Measurements from ENCODE around the gene NARF.

GRCh38 chr17:82491533-82491932 is 33.0 kb downstream of the NARF start:
- TF ChIP-seq CTCF (optimal IDR thresholded peaks at IDR 0.05 in 1 of 3, IDR thresholded peaks at IDR 0.05 in 1 of 3, conservative IDR thresholded peaks at IDR 0.05 in 1 of 3; ENCODE audit: extremely low read depth in 1 of 3, insufficient read depth in 2 of 3, low read length in 3 of 3) = no peak
- no peak for TF ChIP-seq EZH2 (IDR thresholded peaks at IDR 0.05; ENCODE audit: low read length)

All from keratinocyte (primary cell).